Mammary epithelial cell (primary cell): ENCODE data around the gene RUVBL2.
"Not testable (repeated sequence)": the region's sequence is repeated elsewhere in the genome, so short reads cannot be mapped to it uniquely, and the experiment has no call there.

Experiments
- CTCF ChIP-seq, 2 donors: IDR thresholded peaks in 1 of 2; conservative IDR thresholded peaks in 1 of 2; 2 replicates each; pipeline ENCODE4 v1.5.1; 2011 to 2012; ENCODE audit warnings: inconsistent platforms in 2 of 2, low read length in 2 of 2, mild to moderate bottlenecking in 2 of 2, control low read depth in 1 of 2, low read depth in 1 of 2; ENCODE audit not compliant: insufficient read depth in 1 of 2; ENCODE audit errors: extremely low read depth in 1 of 2
- EZH2 ChIP-seq: IDR thresholded peaks from 2 replicates; pipeline ENCODE4 v1.6.1; 2012; ENCODE audit warnings: low read length, inconsistent platforms, borderline replicate concordance

GRCh38 chr19:49038557-49039276, 45.0 kb downstream of the RUVBL2 start:
- TF ChIP-seq CTCF (conservative IDR thresholded peaks at IDR 0.05 in 1 of 2, IDR thresholded peaks at IDR 0.05 in 1 of 2; ENCODE audit: extremely low read depth in 1 of 2, insufficient read depth in 1 of 2, low read depth in 1 of 2, low read length in 2 of 2); EZH2: not testable (repeated sequence)
